GM23338 (cell line): Measurements from ENCODE around the gene NAGA. TPM values are rescaled to one million over a fixed set of nuclear protein-coding genes. Genes with fewer than 3 reads are reported as not detected.

ENCODE experiments used
- ATAC-seq: fragments of 200-7000 bp; cut with Tn5 transposase; 3 replicates; pipeline ENCODE4 v1.9.1; 2020
- DNase-seq: peaks from one replicate; pipeline ENCODE4 v3.0.0-alpha.2; 2015; ENCODE audit warnings: low spot score
- H2AFZ ChIP-seq: fragments of 200-600 bp; sonication (generic); 2 replicates; pipeline ENCODE4 v1.8.0; 2016; ENCODE audit warnings: antibody characterized with exemption, mild to moderate bottlenecking, moderate library complexity
- H3F3A ChIP-seq: fragments of 200-600 bp; sonication (generic); replicated peaks from 2 replicates; pipeline ENCODE4 v1.8.0; 2017; ENCODE audit warnings: antibody characterized with exemption, mixed run types, low read depth
- H3K27ac ChIP-seq: fragments of 200-600 bp; sonication (generic); 2 replicates; pipeline ENCODE4 v1.6.1; 2016; ENCODE audit warnings: low read depth
- H3K27me3 ChIP-seq: fragments of 200-600 bp; sonication (generic); 2 replicates; pipeline ENCODE4 v1.8.0; 2016; ENCODE audit warnings: mild to moderate bottlenecking, mixed run types, moderate library complexity; ENCODE audit not compliant: insufficient read depth
- H3K36me3 ChIP-seq: fragments of 200-600 bp; sonication (generic); 2 replicates; pipeline ENCODE4 v1.8.0; 2016; ENCODE audit warnings: mild to moderate bottlenecking; ENCODE audit not compliant: insufficient read depth
- H3K4me1 ChIP-seq: fragments of 200-600 bp; sonication (generic); 2 replicates; pipeline ENCODE4 v1.8.0; 2016; ENCODE audit warnings: mild to moderate bottlenecking, moderate library complexity; ENCODE audit not compliant: insufficient read depth
- H3K4me2 ChIP-seq: fragments of 200-600 bp; sonication (generic); 2 replicates; pipeline ENCODE4 v1.7.1; 2017; ENCODE audit warnings: mixed run types
- H3K4me3 ChIP-seq: fragments of 200-600 bp; sonication (generic); 2 replicates; pipeline ENCODE4 v1.6.1; 2016; ENCODE audit warnings: mixed run types
- H3K79me2 ChIP-seq: fragments of 200-600 bp; sonication (generic); replicated peaks from 2 replicates; pipeline ENCODE4 v1.8.0; 2017; ENCODE audit warnings: mild to moderate bottlenecking; ENCODE audit not compliant: insufficient read depth
- H3K9me2 ChIP-seq: fragments of 200-600 bp; sonication (generic); 2 replicates; pipeline ENCODE4 v1.8.0; 2017; ENCODE audit not compliant: insufficient read depth
- H4K20me1 ChIP-seq: fragments of 200-600 bp; sonication (generic); replicated peaks from 2 replicates; pipeline ENCODE4 v1.8.0; 2017; ENCODE audit warnings: mild to moderate bottlenecking; ENCODE audit not compliant: insufficient read depth
- H3K27ac Mint-ChIP-seq: 2 replicates; pipeline ENCODE4 v1.8.0; 2020; ENCODE audit warnings: inconsistent platforms, mild to moderate bottlenecking, moderate library complexity, mixed read lengths
- H3K27me3 Mint-ChIP-seq: 3 replicates; pipeline ENCODE4 v1.8.0; 2022; ENCODE audit warnings: low read depth, mild to moderate bottlenecking, moderate library complexity, mixed read lengths, inconsistent platforms; ENCODE audit not compliant: insufficient read depth, poor library complexity
- H3K36me3 Mint-ChIP-seq: 3 replicates; pipeline ENCODE4 v1.8.0; 2021; ENCODE audit warnings: low read depth, mild to moderate bottlenecking, inconsistent platforms, moderate library complexity, mixed read lengths
- H3K4me1 Mint-ChIP-seq: 3 replicates; pipeline ENCODE4 v1.8.0; 2020; ENCODE audit warnings: mild to moderate bottlenecking, inconsistent platforms, mixed read lengths
- H3K4me3 Mint-ChIP-seq: 3 replicates; pipeline ENCODE4 v1.8.0; 2021; ENCODE audit warnings: moderate library complexity, mild to moderate bottlenecking, inconsistent platforms, mixed read lengths
- H3K9me3 Mint-ChIP-seq: 3 replicates; pipeline ENCODE4 v1.8.0; 2020; ENCODE audit warnings: moderate library complexity, mild to moderate bottlenecking, inconsistent platforms, mixed read lengths
- CREB1 ChIP-seq: fragments of 250-450 bp; sonication (Bioruptor Pico); IDR thresholded peaks from 2 replicates; pipeline ENCODE4 v1.5.0; 2020; ENCODE audit warnings: low read depth, mild to moderate bottlenecking, moderate library complexity
- ETS1 ChIP-seq: IDR thresholded peaks from 2 replicates; pipeline ENCODE4 v1.6.1; 2016; ENCODE audit warnings: antibody characterized with exemption
- EZH2 ChIP-seq: fragments of 200-600 bp; sonication (generic); IDR thresholded peaks from one replicate; pipeline ENCODE4 v1.8.0; 2017; ENCODE audit warnings: antibody characterized with exemption, mild to moderate bottlenecking, low read depth; ENCODE audit not compliant: unreplicated experiment
- ZNF114 ChIP-seq: fragments of 250-450 bp; sonication (Bioruptor Pico); IDR thresholded peaks from 2 replicates; pipeline ENCODE4 v1.5.0; 2020; ENCODE audit warnings: mild to moderate bottlenecking, moderate library complexity
- ZNF462 ChIP-seq: fragments of 250-450 bp; sonication (Bioruptor Pico); IDR thresholded peaks from 2 replicates; pipeline ENCODE4 v1.5.0; 2020; ENCODE audit warnings: mild to moderate bottlenecking, moderate library complexity
- polyA plus RNA-seq: library from polyadenylated mRNA; unstranded; fragments of >200 nt; fragmentation: Nextera tagmentation; extraction: Ambion mirVana; gene quantifications from 2 replicates; pipeline ENCODE4 v1.2.1, GENCODE V29; 2016
- total RNA-seq: library from RNA; depleted of rRNA; stranded (reverse); fragments of >200 nt; shearing (Covaris generic); gene quantifications from 2 replicates; pipeline ENCODE4 v1.2.3, GENCODE V29; 2014
- TF ChIP-seq, protein P1 (sequence below), 2 experiments: fragments of 200-600 bp in 1 of 2; sonication (generic) in 1 of 2; conservative IDR thresholded peaks; 2 replicates each; pipeline versions ENCODE4 v1.5.1 to v1.6.1; 2016 to 2017; ENCODE audit warnings: antibody characterized with exemption in 2 of 2, low read depth in 2 of 2, mild to moderate bottlenecking in 2 of 2, moderate library complexity in 1 of 2
- TF ChIP-seq, protein P2 (sequence below): IDR thresholded peaks from one replicate; pipeline ENCODE4 v1.6.1; 2018; ENCODE audit warnings: antibody characterized with exemption; ENCODE audit not compliant: unreplicated experiment

NAGA gene
- total and polyA plus RNA-seq, 2 experiments from 2014 or later: 6.3 to 21.4 TPM

DNA sequence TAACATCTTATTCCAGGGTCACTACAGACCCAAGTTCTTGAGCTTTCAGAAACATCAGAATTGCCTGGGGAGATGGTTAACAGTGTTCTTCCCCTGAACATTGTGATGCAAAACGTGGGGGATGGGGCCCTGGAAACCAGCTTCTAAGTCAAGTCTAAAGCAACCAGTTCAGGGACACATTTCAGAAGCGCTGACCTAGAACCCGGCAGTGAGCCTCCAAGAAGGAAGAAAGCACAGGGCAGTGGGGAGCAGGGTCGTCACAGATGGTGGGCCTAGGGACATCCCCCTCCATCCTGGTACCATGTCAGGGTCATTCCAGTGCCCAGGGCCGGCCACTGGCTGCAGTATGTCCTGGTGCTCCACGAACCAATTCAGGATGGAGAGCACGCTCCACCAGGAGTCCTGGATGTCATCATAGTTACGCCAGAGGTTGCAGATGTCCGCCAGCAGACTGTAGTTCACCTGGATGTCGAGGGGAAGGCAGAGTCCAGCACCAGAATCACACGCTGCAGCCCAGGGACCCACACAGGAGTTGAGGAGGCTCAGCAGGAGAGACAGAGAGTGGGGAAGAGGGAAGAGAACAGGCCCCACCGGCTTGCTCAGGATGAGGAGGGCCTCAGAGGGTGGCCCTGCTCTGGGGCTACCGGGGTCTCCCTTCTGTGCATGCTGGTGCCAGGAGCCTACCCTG, 5.0 kb downstream of the NAGA start:
- peaks cover 19% of the 10 kb centered on the region for H3K27me3 Mint-ChIP-seq
- H3K36me3 ChIP-seq: peaks cover 3% of the 10 kb centered on the region; the same call in 1 of the 2 replicates
- H3K4me3 Mint-ChIP-seq: peak overlapping the region; percentile 25; the same call in 2 of the 3 replicates
- DNase-seq (peak; percentile 80), ATAC-seq (peak; percentile 52)
- peak overlapping the region; percentile 6 for H3K27ac Mint-ChIP-seq
- peaks cover 10% of the 10 kb centered on the region for H3F3A ChIP-seq
- no peaks in the 10 kb centered on the region for H3K27me3 ChIP-seq
- H3K9me3 Mint-ChIP-seq: peaks cover 6% of the 10 kb centered on the region; the same call in 2 of the 3 replicates
- peaks cover 58% of the 10 kb centered on the region for H3K36me3 Mint-ChIP-seq
- no peaks in the 10 kb centered on the region for H3K79me2 ChIP-seq
- peak overlapping the region; percentile 71 for H3K4me2 ChIP-seq
- H3K9me2 ChIP-seq: no peaks in the 10 kb centered on the region; the same call in 1 of the 2 replicates
- peaks cover 17% of the 10 kb centered on the region for H3K4me1 ChIP-seq
- H3K27ac ChIP-seq: no peak overlapping the region
- no peak overlapping the region for H2AFZ ChIP-seq
- TF ChIP-seq ETS1 (no peak), ZNF462 (CRISPR knock-in tag) (peak; percentile 89)
- H4K20me1 ChIP-seq: no peaks in the 10 kb centered on the region
- H3K4me1 Mint-ChIP-seq: peaks cover 13% of the 10 kb centered on the region
- H3K4me3 ChIP-seq: peak overlapping the region; percentile 25; the same call in 1 of the 2 replicates

- Mint-ChIP-seq H3K4me3 (no peak overlapping the region; the same call in 2 of the 3 replicates), H3K9me3 (peaks cover 6% of the 10 kb centered on the region; the same call in 2 of the 3 replicates), H3K27ac (no peak overlapping the region), H3K27me3 (peaks cover 12% of the 10 kb centered on the region), H3K36me3 (peaks cover 67% of the 10 kb centered on the region), H3K4me1 (peaks cover 13% of the 10 kb centered on the region)
- Histone ChIP-seq H3K4me1 (peaks cover 11% of the 10 kb centered on the region), H3K27me3 (no peaks in the 10 kb centered on the region), H3K4me2 (peak overlapping the region; percentile 62), H3F3A (peaks cover 2% of the 10 kb centered on the region), H3K36me3 (peaks cover 3% of the 10 kb centered on the region; the same call in 1 of the 2 replicates), H4K20me1 (no peaks in the 10 kb centered on the region), H3K79me2 (no peaks in the 10 kb centered on the region), H3K9me2 (no peaks in the 10 kb centered on the region; the same call in 1 of the 2 replicates), H3K4me3 (peak overlapping the region; percentile 25; the same call in 1 of the 2 replicates), H3K27ac (0 out of 2 replicates have a peak overlapping the region, but pooled peaks have one; percentile 59), H2AFZ (no peak overlapping the region)
- no peak for DNase-seq
- ATAC-seq: no peak
- TF ChIP-seq, protein P1, sequence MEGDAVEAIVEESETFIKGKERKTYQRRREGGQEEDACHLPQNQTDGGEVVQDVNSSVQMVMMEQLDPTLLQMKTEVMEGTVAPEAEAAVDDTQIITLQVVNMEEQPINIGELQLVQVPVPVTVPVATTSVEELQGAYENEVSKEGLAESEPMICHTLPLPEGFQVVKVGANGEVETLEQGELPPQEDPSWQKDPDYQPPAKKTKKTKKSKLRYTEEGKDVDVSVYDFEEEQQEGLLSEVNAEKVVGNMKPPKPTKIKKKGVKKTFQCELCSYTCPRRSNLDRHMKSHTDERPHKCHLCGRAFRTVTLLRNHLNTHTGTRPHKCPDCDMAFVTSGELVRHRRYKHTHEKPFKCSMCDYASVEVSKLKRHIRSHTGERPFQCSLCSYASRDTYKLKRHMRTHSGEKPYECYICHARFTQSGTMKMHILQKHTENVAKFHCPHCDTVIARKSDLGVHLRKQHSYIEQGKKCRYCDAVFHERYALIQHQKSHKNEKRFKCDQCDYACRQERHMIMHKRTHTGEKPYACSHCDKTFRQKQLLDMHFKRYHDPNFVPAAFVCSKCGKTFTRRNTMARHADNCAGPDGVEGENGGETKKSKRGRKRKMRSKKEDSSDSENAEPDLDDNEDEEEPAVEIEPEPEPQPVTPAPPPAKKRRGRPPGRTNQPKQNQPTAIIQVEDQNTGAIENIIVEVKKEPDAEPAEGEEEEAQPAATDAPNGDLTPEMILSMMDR (conservative IDR thresholded peaks at IDR 0.05; ENCODE audit: low read depth in 2 of 2): no peak
- TF ChIP-seq ZNF114 (CRISPR knock-in tag): no peak
- TF ChIP-seq, protein P2, sequence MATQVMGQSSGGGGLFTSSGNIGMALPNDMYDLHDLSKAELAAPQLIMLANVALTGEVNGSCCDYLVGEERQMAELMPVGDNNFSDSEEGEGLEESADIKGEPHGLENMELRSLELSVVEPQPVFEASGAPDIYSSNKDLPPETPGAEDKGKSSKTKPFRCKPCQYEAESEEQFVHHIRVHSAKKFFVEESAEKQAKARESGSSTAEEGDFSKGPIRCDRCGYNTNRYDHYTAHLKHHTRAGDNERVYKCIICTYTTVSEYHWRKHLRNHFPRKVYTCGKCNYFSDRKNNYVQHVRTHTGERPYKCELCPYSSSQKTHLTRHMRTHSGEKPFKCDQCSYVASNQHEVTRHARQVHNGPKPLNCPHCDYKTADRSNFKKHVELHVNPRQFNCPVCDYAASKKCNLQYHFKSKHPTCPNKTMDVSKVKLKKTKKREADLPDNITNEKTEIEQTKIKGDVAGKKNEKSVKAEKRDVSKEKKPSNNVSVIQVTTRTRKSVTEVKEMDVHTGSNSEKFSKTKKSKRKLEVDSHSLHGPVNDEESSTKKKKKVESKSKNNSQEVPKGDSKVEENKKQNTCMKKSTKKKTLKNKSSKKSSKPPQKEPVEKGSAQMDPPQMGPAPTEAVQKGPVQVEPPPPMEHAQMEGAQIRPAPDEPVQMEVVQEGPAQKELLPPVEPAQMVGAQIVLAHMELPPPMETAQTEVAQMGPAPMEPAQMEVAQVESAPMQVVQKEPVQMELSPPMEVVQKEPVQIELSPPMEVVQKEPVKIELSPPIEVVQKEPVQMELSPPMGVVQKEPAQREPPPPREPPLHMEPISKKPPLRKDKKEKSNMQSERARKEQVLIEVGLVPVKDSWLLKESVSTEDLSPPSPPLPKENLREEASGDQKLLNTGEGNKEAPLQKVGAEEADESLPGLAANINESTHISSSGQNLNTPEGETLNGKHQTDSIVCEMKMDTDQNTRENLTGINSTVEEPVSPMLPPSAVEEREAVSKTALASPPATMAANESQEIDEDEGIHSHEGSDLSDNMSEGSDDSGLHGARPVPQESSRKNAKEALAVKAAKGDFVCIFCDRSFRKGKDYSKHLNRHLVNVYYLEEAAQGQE: no peak
- no peak for TF ChIP-seq EZH2
- no peak for TF ChIP-seq CREB1 (CRISPR knock-in tag)
These were observed 6.0 kb downstream of the NAGA start for GRCh38 chr22:42064629-42065028.
